GM20000 (cell line): ENCODE measurements around the gene INPP5E.
"Not testable (repeated sequence)": the region's sequence is repeated elsewhere in the genome, so short reads cannot be mapped to it uniquely, and the experiment has no call there.

Experiments used
- DNase-seq: peaks from one replicate; pipeline ENCODE4 v3.0.0; 2012; ENCODE audit warnings: low spot score
- CTCF ChIP-seq: IDR thresholded peaks from 2 replicates; pipeline ENCODE4 v1.5.1; 2012; ENCODE audit warnings: mild to moderate bottlenecking, control low read depth; ENCODE audit errors: extremely low read depth, missing control alignments

INPP5E gene

GRCh38 chr9:136429683-136430491 lies 9.8 kb downstream of the INPP5E start:
- no peak for TF ChIP-seq CTCF
- no peak for DNase-seq

GRCh38 chr9:136429075-136429628 lies 10.5 kb downstream of the INPP5E start:
- no peak for TF ChIP-seq CTCF
- no peak for DNase-seq

- DNase-seq: no peak
- TF ChIP-seq CTCF: no peak
Measured at GRCh38 chr9:136426787-136427186, 12.9 kb downstream of the INPP5E start.

- DNase-seq: not testable (repeated sequence)
Measured at GRCh38 chr9:136425367-136425766, 14.3 kb downstream of the INPP5E start.

- no peak for TF ChIP-seq CTCF
Measured at GRCh38 chr9:136424750-136425362, 14.8 kb downstream of the INPP5E start.

GRCh38 chr9:136423432-136424146 lies 16.1 kb downstream of the INPP5E start:
- TF ChIP-seq CTCF: no peak
- DNase-seq: no peak

More at GRCh38 chr9:136424750-136425362, 14.8 kb downstream of the INPP5E start:
- DNase-seq: no peak

- no peak for TF ChIP-seq CTCF
- DNase-seq: no peak
Measured at GRCh38 chr9:136422876-136423275, 16.8 kb downstream of the INPP5E start.
